Measurements from ENCODE around the gene RELT.

DNA sequence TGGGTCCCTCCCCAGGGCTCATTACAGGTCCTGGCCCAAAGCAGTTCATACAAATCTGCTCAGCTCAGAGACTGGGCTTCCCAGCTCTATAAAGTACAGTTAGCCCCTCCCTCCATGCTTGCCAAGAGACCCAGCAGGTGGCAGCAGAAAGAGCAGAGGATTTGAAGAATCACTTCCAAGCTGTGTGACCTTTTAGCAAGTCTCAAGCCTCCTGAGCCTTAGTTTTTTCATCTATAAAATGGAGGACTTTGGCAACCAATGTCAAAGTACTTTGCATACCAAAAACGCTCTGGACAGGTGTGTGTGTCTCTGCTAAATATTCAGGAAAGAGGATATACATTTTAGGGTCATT is 26.6 kb downstream of the RELT start:
- TF ChIP-seq, protein P1, sequence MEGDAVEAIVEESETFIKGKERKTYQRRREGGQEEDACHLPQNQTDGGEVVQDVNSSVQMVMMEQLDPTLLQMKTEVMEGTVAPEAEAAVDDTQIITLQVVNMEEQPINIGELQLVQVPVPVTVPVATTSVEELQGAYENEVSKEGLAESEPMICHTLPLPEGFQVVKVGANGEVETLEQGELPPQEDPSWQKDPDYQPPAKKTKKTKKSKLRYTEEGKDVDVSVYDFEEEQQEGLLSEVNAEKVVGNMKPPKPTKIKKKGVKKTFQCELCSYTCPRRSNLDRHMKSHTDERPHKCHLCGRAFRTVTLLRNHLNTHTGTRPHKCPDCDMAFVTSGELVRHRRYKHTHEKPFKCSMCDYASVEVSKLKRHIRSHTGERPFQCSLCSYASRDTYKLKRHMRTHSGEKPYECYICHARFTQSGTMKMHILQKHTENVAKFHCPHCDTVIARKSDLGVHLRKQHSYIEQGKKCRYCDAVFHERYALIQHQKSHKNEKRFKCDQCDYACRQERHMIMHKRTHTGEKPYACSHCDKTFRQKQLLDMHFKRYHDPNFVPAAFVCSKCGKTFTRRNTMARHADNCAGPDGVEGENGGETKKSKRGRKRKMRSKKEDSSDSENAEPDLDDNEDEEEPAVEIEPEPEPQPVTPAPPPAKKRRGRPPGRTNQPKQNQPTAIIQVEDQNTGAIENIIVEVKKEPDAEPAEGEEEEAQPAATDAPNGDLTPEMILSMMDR (IDR thresholded peaks at IDR 0.05; ENCODE audit: low read depth, low read length, poor library complexity, severe bottlenecking): peak; percentile 46
- TF ChIP-seq EZH2phosphoT487 (IDR thresholded peaks at IDR 0.05; ENCODE audit: borderline replicate concordance, low read length): no peak

Measured in DOHH2 (cell line).